HG03342 (cell line): ENCODE results near the gene CD6.
"Not testable (repeated sequence)": the region's sequence is repeated elsewhere in the genome, so short reads cannot be mapped to it uniquely, and the experiment has no call there.

Experiments used
- ATAC-seq: cut with Tn5 transposase; IDR thresholded peaks from one replicate; pipeline ENCODE4 v1.9.1; 2021; ENCODE audit warnings: mild to moderate bottlenecking, moderate library complexity; ENCODE audit not compliant: unreplicated experiment

CD6 gene

DNA sequence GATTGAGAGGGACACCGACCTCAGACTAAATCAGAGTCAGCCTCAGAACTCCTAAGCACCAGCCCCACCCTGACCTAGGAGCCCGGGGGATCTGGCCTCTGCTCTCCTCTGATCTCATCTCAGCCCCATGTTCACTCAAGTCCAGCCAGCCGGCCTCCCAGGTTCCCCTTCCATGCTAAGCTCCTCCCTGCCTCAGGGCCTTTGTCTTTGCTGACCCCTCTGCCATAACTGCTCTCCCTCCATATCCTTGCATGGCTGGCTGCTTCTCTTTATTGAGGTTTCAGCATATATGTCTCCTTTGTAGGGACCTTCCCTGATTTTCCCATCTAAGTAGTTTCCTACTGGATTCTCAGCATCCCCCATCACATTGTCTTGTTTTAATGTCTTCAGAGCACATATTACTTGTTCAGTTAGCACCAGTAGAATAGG lies 18.7 kb upstream of the CD6 start:
- ATAC-seq = no peak

DNA sequence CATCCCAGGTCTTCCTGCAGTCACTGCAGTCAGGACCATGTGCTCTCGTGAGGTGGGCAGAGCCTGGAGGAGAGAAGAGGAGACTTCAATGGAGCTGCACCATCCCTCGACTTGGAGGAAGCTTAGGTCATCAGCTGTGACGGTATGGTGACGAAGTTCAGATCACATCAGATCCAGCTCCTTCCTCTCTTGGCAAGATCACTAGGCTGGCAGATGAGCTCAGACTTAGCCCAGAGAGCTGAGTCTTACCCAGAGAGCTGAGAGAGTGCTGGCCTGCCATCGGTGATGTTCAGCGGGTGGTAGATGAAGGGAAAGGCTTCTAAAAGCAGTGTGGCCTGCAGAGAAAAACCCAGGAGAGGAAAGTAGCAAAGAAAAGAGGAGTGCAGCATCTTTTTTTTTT lies 17.7 kb upstream of the CD6 start:
- ATAC-seq = no peak

DNA sequence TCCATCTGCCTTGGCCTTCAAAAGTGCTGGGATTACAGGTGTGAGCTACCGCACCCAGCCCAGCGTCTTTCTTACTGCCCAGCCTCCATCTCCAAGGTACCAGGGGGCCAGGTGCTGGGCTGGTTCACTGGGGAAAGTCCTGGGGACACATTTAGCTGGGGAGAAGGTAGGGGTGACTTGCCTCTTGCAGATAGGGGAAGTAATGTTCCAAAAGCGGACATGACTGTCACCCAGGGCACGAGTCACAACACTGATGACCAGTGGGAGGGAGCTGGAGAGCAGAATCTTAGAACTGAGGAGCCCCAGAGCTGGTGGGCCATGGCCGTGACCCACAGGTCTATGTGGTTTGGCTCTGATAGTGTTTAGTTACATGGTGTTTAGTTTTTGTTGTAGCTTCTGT lies 17.1 kb upstream of the CD6 start:
- ATAC-seq = no peak

DNA sequence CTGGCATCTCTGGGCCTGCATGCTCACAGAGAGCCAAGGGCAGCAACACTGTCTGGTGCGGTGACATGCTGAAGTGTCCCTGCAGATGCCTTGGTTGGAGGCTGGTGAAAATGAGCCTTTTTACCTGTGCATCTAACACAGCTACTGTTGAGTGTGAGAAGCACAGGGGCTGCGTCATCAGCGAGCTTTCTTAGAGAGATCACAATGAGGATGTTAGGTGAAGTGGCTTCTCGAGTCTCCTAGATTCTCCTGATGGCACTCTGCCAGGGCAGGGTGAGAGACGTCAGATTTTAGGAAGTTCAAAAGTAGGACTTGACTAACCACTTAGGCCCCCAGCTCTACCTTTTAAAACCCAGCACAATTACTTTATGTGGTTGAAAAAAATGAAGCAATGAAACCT lies 15.9 kb upstream of the CD6 start:
- no peak for ATAC-seq

DNA sequence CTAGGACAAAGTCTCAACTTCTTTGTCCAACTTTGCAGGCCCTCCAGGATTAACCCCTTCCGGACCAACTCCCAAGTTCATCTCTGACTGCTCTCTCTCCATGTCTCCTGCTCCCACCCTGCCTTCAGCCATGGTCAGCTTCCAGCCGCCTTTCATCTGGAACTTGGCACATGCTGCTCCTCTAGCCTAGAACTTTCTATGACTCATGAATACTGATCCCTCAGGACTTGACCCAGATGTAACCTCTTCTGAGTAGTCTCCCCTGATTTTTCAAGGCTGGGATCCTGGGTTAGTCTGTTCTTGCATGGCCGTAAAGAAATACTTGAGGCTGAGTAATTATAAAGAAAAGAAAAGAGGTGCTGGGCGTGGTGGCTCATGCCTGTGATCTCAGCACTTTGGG lies 14.3 kb upstream of the CD6 start:
- ATAC-seq = no peak

DNA sequence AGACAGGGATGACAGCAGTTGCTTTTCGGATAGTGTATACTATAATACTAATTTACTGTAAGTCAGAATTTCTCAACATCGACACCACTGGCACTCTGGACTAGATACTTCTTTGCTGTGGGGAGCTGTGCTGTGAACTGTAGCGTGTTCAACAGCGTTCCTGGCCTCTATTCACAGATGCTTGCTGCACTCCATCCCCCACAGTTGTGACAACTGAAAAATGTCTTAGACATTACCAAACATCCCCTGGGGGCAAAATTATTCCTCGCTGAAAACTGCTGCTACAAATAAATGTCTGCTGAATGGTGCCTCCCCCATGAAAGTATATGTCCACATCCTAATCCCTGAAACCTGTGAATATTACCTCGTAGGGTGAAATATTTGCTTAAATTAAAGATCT lies 12.0 kb upstream of the CD6 start:
- no peak for ATAC-seq

DNA sequence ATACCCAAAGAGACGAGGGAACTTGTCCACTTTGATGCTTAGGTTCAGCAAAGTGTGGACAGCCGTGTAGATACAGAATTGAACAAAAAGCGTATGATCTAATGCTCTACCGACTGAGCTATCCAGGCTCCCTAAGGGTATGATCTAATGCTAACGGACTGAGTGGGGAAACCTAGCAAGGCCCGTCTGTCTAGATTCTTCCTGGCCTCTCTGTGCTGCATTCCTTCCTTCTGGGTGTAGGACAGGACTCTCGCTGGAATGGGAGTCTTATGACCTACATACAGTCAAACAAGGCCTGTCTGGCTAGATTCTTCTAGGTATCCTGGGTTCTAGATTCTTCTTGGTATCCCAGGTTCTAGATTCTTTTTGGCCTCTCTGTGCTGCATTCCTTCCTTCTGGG lies 11.1 kb upstream of the CD6 start:
- ATAC-seq = no peak

DNA sequence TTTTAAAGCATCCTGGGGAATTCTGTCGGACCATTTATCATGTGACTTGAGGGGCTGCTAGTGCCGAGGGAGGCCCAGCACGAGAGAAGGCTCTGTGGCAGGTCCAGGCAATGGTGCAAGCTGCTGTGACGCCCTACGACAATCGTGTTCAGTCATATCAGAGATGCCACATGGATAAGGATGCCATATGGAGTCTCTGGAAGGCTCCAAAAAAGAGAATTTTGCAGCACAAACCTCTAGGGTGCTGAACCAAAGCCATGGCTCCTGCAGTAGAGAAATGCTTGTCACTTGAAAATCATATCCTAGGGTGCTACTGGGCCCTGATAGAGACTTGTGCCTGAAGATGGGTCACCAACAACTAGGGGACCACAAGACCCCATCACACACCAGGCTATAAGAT lies 6.7 kb upstream of the CD6 start:
- no peak for ATAC-seq

DNA sequence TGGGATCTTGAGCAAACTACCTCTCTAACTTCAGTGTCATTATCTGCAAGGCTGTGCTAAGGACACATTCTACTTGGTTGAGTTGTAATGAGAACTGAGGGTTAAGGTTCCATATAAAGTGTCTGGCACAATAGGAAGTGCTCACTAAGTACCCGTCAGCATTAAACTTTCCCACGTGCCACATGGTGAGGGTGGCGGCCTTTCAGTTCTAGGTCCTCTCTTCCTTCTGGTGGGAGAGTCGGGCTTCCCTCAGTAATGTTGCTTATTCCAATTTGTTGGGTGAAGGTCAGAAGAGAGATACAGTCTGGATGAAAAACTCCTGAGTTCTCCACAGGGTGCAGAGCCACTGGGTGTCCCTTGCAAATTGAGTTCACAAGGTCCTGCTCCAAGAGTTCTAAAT lies 4.6 kb upstream of the CD6 start:
- no peak for ATAC-seq

DNA sequence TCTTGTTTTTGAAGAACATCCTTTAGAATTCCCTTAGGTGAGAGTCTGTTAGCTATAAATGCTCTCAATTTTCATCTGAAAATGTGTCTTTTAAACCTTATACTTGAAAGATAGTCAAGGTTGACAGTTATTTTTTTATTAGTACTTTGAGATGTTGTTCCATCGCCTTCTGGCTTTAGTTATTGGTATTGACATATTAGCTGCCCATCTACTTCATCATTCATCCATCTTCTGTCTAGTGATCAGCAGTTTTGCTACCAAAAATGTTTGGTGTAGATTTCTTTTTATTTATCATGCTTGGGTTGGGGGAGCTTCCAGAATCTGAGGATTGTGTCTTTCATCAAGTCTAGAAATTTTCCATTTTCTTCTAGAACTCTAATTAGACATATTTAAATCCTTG lies 3.3 kb upstream of the CD6 start:
- no peak for ATAC-seq

DNA sequence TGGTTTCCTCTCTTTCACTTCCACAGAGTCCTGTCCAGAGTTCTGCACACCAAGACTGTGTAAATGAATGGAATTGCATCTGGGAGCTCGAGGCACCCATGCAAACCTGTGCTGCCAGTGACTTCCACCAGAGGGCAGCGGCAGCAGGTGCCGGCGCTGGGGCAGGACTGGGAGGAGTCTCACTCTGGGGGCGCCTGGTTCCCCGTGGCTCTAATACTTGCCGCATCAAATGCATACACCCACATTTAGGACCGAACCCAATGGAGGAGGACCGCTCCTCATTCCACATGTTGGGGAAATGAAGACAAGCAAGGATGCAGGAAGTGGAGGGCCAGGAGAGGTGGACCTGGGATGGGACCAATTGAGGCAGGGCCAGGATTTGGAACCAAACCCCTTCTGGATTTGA lies 1.1 kb upstream of the CD6 start:
- ATAC-seq = peak; percentile 66

DNA sequence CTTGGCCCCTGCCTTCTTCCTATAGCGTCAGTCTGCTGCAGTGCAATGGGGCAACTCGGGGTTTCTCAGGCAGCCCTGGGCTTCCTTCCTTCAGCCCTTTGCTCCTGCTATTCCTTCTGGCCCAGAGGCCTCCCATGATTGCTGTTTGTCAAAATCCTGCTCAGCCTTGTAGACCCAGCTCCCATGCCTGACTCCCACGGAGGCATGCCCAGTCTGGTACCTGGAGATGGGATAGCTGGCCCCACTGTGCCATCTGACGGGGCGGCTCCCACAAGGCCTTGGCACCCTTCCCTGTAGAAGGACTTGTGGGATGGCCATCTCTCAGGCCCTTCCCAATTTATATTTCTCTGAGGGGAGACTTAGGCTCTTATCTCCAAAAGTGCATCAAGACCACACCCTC lies 590 bp upstream of the CD6 start:
- ATAC-seq = no peak

DNA sequence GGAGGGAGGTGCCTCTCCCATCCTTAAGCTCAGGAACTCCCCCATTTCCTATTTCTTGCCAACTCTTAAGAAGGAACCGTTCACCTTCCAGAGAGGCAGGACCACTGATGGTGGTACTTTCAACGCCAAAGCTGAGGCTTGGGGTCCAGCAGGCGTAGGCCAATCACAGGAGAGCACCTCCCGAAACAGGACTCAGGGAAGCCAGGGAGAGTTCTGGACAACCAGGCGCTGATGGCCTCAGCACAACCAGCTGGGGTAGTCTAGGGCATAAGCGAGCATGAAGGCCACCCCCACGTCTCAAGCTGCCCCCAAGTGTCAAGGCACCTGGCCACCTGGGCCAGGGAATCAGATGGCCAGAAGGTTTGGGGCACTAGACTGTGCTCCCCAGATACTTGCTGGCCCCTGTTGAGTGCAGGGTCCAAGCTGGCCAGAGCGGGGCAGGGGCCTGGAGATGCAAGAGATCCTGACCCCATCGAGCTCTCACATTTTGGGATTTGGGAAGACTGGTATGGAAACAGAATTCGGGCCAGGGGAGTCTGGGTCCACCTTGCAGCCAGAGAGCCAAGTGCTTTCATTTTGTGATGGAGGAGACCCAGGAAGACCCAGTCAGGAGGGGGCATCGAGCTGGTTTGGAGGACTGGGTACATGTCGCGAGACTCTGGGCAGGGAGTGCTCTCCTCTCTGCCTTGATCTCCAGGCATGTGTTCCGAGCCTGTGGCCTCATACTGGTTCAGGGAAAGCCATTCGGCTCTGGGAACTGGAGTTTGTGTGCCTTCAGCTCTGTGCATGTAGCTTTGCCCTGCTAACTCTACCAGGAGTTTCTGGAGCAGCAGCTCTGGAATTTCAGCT lies 926 bp downstream of the CD6 start:
- no peak for ATAC-seq

DNA sequence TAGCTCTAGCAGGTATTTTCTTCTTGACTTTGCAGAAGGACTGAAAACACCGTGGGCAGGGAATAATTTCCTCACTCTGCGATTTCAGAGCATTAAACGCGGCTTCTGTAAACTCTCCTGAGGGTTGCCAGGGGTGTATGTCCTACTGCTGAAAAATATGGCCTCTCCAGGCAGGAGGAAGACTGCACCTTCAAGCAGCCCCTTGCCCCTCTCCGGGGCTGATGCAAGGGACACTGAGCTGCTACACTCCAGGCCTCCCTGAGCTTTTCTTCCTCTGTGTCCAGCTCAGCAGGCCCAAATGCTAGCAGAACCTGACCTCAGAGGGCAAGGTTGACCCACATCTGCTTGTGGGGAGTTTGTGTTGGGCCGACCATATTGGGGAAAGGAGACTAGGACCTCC lies 2.2 kb downstream of the CD6 start:
- no peak for ATAC-seq

DNA sequence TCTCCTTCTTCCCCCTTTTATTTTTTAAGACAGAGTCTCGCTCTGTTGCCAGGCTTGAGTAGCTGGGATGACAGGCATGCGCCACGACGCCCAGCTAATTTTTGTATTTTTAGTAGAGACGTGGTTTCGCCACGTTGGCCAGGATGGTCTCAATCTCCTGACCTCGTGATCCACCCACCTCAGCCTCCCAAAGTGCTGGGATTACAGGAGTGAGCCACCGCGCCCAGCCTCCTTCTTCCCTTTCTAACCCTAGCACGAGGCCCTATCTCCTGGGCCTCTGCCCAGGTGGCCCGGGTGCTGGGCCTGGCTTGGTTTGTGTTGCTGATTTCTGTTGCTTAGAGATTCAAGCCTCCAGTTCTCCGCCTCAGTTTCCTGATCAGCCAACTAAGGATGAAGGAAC lies 2.8 kb downstream of the CD6 start:
- ATAC-seq = not testable (repeated sequence)

DNA sequence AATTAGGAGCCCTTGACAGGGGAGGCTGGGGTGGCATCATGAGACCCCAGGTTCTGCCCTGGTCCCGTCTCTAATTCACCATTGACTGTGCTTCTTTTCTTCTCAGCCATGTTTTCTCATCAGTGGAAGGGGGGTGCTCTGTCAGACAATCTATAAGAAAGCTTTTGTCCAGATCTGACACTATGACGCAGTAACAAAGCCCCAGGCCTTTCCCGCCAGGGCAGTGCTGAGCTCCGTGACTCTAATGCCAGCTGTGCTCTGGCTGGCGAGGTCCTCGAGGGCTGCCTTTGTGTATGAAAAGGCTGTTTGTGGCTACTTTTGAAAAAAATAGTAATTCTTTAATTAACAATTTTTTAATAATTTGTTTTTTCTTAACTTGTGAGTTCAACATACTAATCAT lies 3.2 kb downstream of the CD6 start:
- no peak for ATAC-seq

DNA sequence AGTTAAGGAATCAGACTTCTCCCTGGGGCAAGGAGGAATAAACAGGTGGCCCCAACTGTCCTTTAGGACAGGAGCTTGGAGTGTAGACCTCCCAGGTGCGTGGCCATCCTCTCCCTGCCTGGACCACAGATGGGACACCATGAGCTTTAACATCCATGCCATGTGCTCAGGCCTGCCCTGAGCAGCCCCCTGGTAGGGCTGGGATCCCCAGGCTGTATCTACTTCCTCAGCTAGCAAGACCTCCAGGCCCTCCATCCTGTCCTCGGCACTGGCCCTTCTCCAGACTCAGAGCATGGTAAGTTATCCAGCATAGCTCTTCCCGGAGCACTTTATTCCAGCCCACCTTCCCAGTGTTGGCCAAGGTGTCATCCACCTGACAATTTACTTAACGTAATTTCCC lies 5.7 kb downstream of the CD6 start:
- no peak for ATAC-seq

DNA sequence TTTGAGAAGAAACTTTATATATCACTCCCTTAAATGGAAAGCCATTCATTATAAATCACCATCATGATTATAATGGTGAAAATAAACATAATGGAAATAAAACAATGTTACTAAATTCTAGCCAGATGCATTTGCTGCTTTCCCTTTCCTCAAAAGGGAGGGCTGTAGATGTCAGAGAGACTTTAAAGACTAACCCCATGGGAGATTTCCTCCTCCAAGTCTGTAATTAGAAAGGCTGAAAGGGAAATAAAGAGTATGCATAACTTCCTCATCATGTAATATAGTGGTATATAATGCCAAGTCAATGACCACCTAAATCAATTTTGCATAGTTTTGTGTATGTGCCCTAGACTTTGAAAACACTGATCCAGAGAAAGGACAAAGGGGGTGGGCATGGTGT lies 6.4 kb downstream of the CD6 start:
- ATAC-seq = no peak

DNA sequence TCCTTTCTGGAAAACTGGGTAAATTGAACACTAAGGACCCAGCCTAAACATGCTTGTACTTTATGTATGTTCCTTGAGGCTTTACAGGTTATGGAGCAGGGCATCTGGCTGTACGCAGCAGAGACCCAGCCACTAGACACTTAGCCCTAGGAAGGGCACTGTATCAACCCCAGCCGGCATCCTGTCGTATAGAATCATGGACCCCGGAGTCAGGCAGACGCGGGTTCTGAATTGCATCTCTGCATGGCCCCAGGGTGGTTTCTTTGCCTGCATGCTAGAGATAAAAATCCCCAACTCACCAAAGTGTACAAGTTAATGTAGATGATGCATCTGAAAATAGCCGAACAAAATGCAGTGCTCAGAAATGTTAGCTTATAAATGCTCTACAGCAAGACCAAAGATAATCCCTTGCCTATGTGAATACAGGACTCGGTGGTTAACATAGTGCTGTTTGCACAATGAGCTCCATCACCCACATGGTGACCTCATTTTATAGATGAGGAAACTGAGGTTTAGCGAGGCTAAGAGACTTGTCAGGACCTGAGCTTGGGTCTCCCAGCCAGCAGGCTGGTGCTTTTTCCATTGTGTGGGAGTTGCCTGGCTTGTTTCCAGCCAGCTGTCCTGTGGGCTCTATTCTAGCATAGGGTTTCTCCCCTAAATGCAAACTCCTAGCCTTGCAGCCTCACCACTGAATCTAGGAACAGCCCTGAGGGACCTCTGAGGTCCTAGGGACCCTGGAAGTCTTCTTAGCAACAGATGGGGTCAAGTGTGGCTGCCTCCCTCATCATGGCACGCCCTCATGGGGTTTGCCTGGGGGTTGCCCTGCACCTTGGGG lies 7.3 kb downstream of the CD6 start:
- no peak for ATAC-seq

DNA sequence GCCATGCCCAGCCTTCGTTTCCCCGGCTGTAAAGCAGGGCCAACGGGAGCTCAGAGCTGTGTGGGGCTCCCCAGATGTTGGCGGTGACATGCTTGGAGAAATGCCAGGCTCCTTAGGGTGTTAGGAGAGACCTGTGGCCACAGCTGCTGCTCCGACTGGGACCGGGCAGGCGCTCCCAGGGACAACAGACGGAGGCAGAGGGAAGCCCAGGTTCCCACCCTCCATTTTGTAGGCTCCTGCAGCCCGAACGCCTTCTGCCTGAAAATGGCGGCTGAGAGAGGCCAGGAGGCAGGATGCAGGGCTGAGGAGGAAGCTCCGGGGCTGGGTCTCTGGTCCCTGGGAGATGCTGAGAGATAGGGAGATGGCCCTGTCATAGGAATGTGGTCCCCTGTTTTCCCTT lies 10.0 kb downstream of the CD6 start:
- no peak for ATAC-seq

DNA sequence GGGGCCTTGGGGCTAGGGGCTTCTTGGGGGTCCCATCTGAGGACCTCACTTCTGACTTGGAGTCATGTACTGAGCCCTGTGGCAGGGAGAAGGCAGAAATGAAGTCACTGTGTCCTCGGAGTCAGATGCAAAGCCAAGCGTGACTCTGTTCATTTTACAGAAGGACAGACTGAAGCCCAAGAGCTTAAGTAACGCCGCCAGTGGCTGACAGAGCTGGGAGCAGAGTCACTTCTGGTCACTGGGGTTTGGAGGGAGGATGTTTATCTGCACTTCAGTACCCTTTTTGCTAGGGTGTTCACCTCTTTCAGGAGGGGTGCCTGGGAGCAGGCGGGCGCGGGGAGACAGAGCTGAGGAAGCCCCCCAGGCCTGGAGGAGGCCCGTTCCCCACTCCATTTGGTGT lies 10.7 kb downstream of the CD6 start:
- no peak for ATAC-seq

DNA sequence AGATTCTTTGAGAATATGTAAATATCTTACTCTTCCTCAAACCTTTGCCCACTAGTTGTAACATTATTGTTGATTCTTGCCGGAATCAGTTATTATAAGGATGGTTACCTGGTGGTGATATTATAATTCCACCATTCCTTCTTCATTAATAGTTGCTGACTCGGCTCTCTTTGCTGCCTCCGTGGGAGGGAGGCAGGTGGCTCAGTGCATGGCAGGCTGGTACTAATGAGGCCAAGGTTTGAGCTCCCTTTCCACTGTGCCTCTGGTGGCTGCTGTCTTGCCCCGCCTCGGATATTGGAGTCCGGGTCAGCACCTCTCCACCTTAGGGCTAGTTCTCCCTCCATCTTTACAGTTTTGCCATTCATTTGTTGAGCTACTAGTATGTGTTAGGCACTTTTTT lies 12.7 kb downstream of the CD6 start:
- no peak for ATAC-seq
